Neural cell (in vitro differentiated cells): ENCODE data around the gene MYMK.

Experiments used
- CTCF ChIP-seq: fragments of 450-650 bp; IDR thresholded peaks from 2 replicates; pipeline ENCODE4 v1.5.1; 2014; ENCODE audit warnings: antibody characterized with exemption, mild to moderate bottlenecking, moderate library complexity; ENCODE audit not compliant: poor library complexity, severe bottlenecking
- EP300 ChIP-seq: fragments of 450-650 bp; conservative IDR thresholded peaks from 2 replicates; pipeline ENCODE4 v1.6.1; 2014; ENCODE audit warnings: antibody characterized with exemption, mild to moderate bottlenecking, moderate library complexity; ENCODE audit not compliant: poor library complexity, severe bottlenecking
- EZH2 ChIP-seq: fragments of 200-600, 300-800 bp; shearing (Covaris generic), sonication (generic); IDR thresholded peaks from 2 replicates; pipeline ENCODE4 v1.6.1; 2014; ENCODE audit warnings: antibody characterized with exemption, low read length, borderline replicate concordance, mild to moderate bottlenecking; ENCODE audit not compliant: insufficient read depth, poor library complexity, severe bottlenecking
- MXI1 ChIP-seq: fragments of 450-650 bp; conservative IDR thresholded peaks from 2 replicates; pipeline ENCODE4 v1.6.1; 2014; ENCODE audit warnings: antibody characterized with exemption, mild to moderate bottlenecking; ENCODE audit not compliant: poor library complexity, severe bottlenecking
- POLR2AphosphoS5 ChIP-seq: IDR thresholded peaks from 2 replicates; pipeline ENCODE4 v1.6.1; 2012
- RAD21 ChIP-seq: fragments of 450-650 bp; conservative IDR thresholded peaks from 2 replicates; pipeline ENCODE4 v1.6.1; 2014; ENCODE audit warnings: antibody characterized with exemption, mild to moderate bottlenecking, moderate library complexity
- REST ChIP-seq: IDR thresholded peaks from 2 replicates; pipeline ENCODE4 v1.6.1; 2012; ENCODE audit warnings: borderline replicate concordance
- SMC3 ChIP-seq: fragments of 450-650 bp; conservative IDR thresholded peaks from 2 replicates; pipeline ENCODE4 v1.6.1; 2014; ENCODE audit warnings: antibody characterized with exemption, mild to moderate bottlenecking, moderate library complexity; ENCODE audit not compliant: poor library complexity
- TAF1 ChIP-seq: IDR thresholded peaks from 2 replicates; pipeline ENCODE4 v1.6.1; 2012; ENCODE audit warnings: low read depth

GRCh38 chr9:133539991-133540697 is 15.4 kb upstream of the MYMK start:
- TF ChIP-seq TAF1 (no peak), CTCF (no peak), POLR2AphosphoS5 (no peak), EZH2 (no peak), REST (no peak), RAD21 (no peak), SMC3 (no peak), EP300 (no peak), MXI1 (no peak)
